ENCODE data around the gene MAGI3. TPM values are rescaled to one million over a fixed set of nuclear protein-coding genes. Genes with fewer than 3 reads are reported as not detected.

MAGI3 gene
- total and polyA plus RNA-seq, 7 donors: 11.4 to 22.5 (median 18.9) TPM

- peaks cover 0 to 6% (median 0%) of the 10 kb centered on the region in 4 donors for H3K4me1 ChIP-seq
- TF ChIP-seq EP300 (IDR thresholded peaks at IDR 0.05): no peak
- no peak for TF ChIP-seq POLR2AphosphoS5 (IDR thresholded peaks at IDR 0.05)
- TF ChIP-seq POLR2A (IDR thresholded peaks at IDR 0.05): no peak
- no peak for TF ChIP-seq CTCF (IDR thresholded peaks at IDR 0.05)
- intact Hi-C loops (cut with DNase I): no loop called here
These were observed 127.7 kb downstream of the MAGI3 start for GRCh38 chr1:113517983-113518382.

GRCh38 chr1:113519556-113519955 lies 129.2 kb downstream of the MAGI3 start:
- H3K9me3 ChIP-seq: peaks cover 0 to 3% (median 0%) of the 10 kb centered on the region in 4 donors
- intact Hi-C loops (cut with DNase I): no loop called here
- peaks cover 0 to 6% (median 0%) of the 10 kb centered on the region in 4 donors for H3K4me1 ChIP-seq
- no peak overlapping the region for H3K4me3 ChIP-seq
- H3K27ac ChIP-seq: no peak overlapping the region
- H3K36me3 ChIP-seq: no peaks in the 10 kb centered on the region
- no peak for TF ChIP-seq EP300 (IDR thresholded peaks at IDR 0.05)
- no peak for TF ChIP-seq POLR2A (IDR thresholded peaks at IDR 0.05)
- no peak for TF ChIP-seq POLR2AphosphoS5 (IDR thresholded peaks at IDR 0.05)
- no peaks in the 10 kb centered on the region for H3K27me3 ChIP-seq
- DNase-seq: no peak

More at GRCh38 chr1:113517983-113518382, 127.7 kb downstream of the MAGI3 start:
- no peak overlapping the region for H3K27ac ChIP-seq
- no peak overlapping the region for H3K4me3 ChIP-seq
- no peaks in the 10 kb centered on the region for H3K9me3 ChIP-seq
- DNase-seq: no peak
- no peaks in the 10 kb centered on the region for H3K27me3 ChIP-seq
- H3K36me3 ChIP-seq: no peaks in the 10 kb centered on the region

- no peak for DNase-seq
- peaks cover 0 to 33% (median 12%) of the 10 kb centered on the region in 4 donors for H3K4me1 ChIP-seq
- WGBS, 2 donors: 30 to 56% methylated on average over 4 of the region's 4 CpGs
- intact Hi-C loops (cut with DNase I): no loop called here
- no peak overlapping the region for H3K4me3 ChIP-seq
- no peaks in the 10 kb centered on the region for H3K36me3 ChIP-seq
- H3K27ac ChIP-seq: no peak overlapping the region
- H3K27me3 ChIP-seq: no peaks in the 10 kb centered on the region
- no peak for TF ChIP-seq EP300 (IDR thresholded peaks at IDR 0.05)
- no peak for TF ChIP-seq POLR2A (IDR thresholded peaks at IDR 0.05)
- TF ChIP-seq POLR2AphosphoS5 (IDR thresholded peaks at IDR 0.05): no peak
- TF ChIP-seq CTCF (IDR thresholded peaks at IDR 0.05): no peak
- no peaks in the 10 kb centered on the region for H3K9me3 ChIP-seq
These were observed 139.7 kb downstream of the MAGI3 start for GRCh38 chr1:113530021-113530420.

GRCh38 chr1:113531321-113531720 lies 141.0 kb downstream of the MAGI3 start:
- Histone ChIP-seq H3K27ac (no peak overlapping the region), H3K27me3 (no peaks in the 10 kb centered on the region), H3K36me3 (no peaks in the 10 kb centered on the region), H3K9me3 (no peaks in the 10 kb centered on the region), H3K4me1 (peaks cover 0 to 37% (median 12%) of the 10 kb centered on the region in 4 donors), H3K4me3 (no peak overlapping the region)
- no peak for TF ChIP-seq EP300 (IDR thresholded peaks at IDR 0.05)
- no peak for TF ChIP-seq POLR2A (IDR thresholded peaks at IDR 0.05)
- no peak for TF ChIP-seq POLR2AphosphoS5 (IDR thresholded peaks at IDR 0.05)
- TF ChIP-seq CTCF (IDR thresholded peaks at IDR 0.05): no peak
- WGBS, 2 donors: 58 to 71% methylated on average over 3 of the region's 3 CpGs
- intact Hi-C loops (cut with DNase I): no loop called here
- DNase-seq: no peak

GRCh38 chr1:113533061-113533460 lies 142.7 kb downstream of the MAGI3 start:
- TF ChIP-seq POLR2A (IDR thresholded peaks at IDR 0.05) (no peak), EP300 (IDR thresholded peaks at IDR 0.05) (no peak), CTCF (IDR thresholded peaks at IDR 0.05) (no peak), POLR2AphosphoS5 (IDR thresholded peaks at IDR 0.05) (no peak)
- no peaks in the 10 kb centered on the region for H3K27me3 ChIP-seq
- no peak overlapping the region for H3K4me3 ChIP-seq
- intact Hi-C loops (cut with DNase I): no loop called here
- no peaks in the 10 kb centered on the region for H3K9me3 ChIP-seq
- peaks cover 0 to 37% (median 12%) of the 10 kb centered on the region in 4 donors for H3K4me1 ChIP-seq
- no peaks in the 10 kb centered on the region for H3K36me3 ChIP-seq
- WGBS, 2 donors: 95 to 97% methylated on average over 3 of the region's 3 CpGs
- DNase-seq: no peak
- no peak overlapping the region for H3K27ac ChIP-seq
